ENCODE results near the gene CYP1A2. TPM values are rescaled to one million over a fixed set of nuclear protein-coding genes. Genes with fewer than 3 reads are reported as not detected.
A peak's percentile ranks its signal among the peaks of the same experiment; 100 is the strongest.

Gene CYP1A2
- total and polyA plus RNA-seq, 2 of the 13 experiments (the other 11 are each of a cell fraction or from before 2014, with no cell fraction given) = 0.07 TPM; not detected in 1

DNA sequence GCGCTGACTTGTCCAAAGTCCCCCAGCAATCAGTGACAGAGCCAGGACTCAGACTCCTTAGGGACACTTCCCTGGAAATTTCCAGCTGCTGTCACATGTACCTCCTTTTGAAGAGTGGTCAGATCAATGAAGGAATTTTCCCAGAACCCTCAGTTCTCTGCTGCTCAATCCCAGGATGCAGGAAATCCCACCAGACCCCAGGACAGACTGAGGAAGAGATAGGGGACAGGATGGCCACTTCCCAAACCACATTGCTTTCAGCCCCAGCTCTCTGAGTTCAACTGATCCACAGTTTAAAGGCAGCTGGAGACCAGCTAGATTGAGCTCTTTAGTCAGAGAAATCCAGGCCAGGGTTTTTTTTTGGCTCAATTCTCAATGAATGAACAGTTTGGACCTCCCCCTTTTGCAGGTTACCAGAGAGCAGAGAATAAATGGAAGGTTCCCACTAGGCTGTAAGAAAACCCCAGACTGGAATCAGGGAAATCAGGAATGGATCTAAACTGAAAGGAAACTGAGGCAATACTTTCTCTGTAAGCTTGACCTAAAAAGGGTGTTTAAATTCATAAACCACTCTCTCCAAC is 24.8 kb upstream of the CYP1A2 start (continued):
- no peak for TF ChIP-seq HNRNPLL (IDR thresholded peaks at IDR 0.05; ENCODE audit: low read depth, low read length, poor library complexity, severe bottlenecking)
- peak; percentile 58; the same call in 1 of the 2 replicates for TF ChIP-seq POLR2G (IDR thresholded peaks at IDR 0.05; ENCODE audit: low read depth, low read length)
- TF ChIP-seq SRSF4 (IDR thresholded peaks at IDR 0.05; ENCODE audit: low read depth, low read length, poor library complexity, severe bottlenecking) = no peak
- TF ChIP-seq ZNF747 (CRISPR knock-in tag; IDR thresholded peaks at IDR 0.05; ENCODE audit: borderline replicate concordance) = no peak
- TF ChIP-seq, protein P1, sequence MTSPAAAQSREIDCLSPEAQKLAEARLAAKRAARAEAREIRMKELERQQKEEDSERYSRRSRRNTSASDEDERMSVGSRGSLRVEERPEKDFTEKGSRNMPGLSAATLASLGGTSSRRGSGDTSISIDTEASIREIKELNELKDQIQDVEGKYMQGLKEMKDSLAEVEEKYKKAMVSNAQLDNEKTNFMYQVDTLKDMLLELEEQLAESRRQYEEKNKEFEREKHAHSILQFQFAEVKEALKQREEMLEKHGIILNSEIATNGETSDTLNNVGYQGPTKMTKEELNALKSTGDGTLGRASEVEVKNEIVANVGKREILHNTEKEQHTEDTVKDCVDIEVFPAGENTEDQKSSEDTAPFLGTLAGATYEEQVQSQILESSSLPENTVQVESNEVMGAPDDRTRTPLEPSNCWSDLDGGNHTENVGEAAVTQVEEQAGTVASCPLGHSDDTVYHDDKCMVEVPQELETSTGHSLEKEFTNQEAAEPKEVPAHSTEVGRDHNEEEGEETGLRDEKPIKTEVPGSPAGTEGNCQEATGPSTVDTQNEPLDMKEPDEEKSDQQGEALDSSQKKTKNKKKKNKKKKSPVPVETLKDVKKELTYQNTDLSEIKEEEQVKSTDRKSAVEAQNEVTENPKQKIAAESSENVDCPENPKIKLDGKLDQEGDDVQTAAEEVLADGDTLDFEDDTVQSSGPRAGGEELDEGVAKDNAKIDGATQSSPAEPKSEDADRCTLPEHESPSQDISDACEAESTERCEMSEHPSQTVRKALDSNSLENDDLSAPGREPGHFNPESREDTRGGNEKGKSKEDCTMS (CRISPR knock-in tag; conservative IDR thresholded peaks at IDR 0.05) = no peak
- TF ChIP-seq ZNF605 (CRISPR knock-in tag; IDR thresholded peaks at IDR 0.05) = no peak; the same call in 1 of the 2 replicates
- TF ChIP-seq ZNF44 (CRISPR knock-in tag; IDR thresholded peaks at IDR 0.05) = no peak
- TF ChIP-seq RFX5 (IDR thresholded peaks at IDR 0.05; ENCODE audit: low read depth, low read length) = no peak; the same call in 1 of the 2 replicates
- TF ChIP-seq, protein P2, sequence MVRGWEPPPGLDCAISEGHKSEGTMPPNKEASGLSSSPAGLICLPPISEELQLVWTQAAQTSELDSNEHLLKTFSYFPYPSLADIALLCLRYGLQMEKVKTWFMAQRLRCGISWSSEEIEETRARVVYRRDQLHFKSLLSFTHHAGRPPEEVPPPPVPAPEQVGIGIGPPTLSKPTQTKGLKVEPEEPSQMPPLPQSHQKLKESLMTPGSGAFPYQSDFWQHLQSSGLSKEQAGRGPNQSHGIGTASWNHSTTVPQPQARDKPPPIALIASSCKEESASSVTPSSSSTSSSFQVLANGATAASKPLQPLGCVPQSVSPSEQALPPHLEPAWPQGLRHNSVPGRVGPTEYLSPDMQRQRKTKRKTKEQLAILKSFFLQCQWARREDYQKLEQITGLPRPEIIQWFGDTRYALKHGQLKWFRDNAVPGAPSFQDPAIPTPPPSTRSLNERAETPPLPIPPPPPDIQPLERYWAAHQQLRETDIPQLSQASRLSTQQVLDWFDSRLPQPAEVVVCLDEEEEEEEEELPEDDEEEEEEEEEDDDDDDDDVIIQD (CRISPR knock-in tag; IDR thresholded peaks at IDR 0.05; ENCODE audit: low read depth) = no peak
- TF ChIP-seq ZNF543 (CRISPR knock-in tag; IDR thresholded peaks at IDR 0.05) = no peak
- no peak for TF ChIP-seq KAT7 (CRISPR knock-in tag; IDR thresholded peaks at IDR 0.05; ENCODE audit: borderline replicate concordance)
- TF ChIP-seq SMARCC2 (IDR thresholded peaks at IDR 0.05) = no peak
- TF ChIP-seq IKZF4 (CRISPR knock-in tag; IDR thresholded peaks at IDR 0.05; ENCODE audit: borderline replicate concordance, low read depth, not compliant biosample characterization) = no peak
- 0 out of 2 replicates have a peak, but pooled peaks have one; percentile 13 for TF ChIP-seq ARNTL (CRISPR knock-in tag; IDR thresholded peaks at IDR 0.05)
- TF ChIP-seq, protein P3, sequence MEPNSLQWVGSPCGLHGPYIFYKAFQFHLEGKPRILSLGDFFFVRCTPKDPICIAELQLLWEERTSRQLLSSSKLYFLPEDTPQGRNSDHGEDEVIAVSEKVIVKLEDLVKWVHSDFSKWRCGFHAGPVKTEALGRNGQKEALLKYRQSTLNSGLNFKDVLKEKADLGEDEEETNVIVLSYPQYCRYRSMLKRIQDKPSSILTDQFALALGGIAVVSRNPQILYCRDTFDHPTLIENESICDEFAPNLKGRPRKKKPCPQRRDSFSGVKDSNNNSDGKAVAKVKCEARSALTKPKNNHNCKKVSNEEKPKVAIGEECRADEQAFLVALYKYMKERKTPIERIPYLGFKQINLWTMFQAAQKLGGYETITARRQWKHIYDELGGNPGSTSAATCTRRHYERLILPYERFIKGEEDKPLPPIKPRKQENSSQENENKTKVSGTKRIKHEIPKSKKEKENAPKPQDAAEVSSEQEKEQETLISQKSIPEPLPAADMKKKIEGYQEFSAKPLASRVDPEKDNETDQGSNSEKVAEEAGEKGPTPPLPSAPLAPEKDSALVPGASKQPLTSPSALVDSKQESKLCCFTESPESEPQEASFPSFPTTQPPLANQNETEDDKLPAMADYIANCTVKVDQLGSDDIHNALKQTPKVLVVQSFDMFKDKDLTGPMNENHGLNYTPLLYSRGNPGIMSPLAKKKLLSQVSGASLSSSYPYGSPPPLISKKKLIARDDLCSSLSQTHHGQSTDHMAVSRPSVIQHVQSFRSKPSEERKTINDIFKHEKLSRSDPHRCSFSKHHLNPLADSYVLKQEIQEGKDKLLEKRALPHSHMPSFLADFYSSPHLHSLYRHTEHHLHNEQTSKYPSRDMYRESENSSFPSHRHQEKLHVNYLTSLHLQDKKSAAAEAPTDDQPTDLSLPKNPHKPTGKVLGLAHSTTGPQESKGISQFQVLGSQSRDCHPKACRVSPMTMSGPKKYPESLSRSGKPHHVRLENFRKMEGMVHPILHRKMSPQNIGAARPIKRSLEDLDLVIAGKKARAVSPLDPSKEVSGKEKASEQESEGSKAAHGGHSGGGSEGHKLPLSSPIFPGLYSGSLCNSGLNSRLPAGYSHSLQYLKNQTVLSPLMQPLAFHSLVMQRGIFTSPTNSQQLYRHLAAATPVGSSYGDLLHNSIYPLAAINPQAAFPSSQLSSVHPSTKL (CRISPR knock-in tag; IDR thresholded peaks at IDR 0.05) = no peak; the same call in 1 of the 2 replicates
- TF ChIP-seq, protein P4, sequence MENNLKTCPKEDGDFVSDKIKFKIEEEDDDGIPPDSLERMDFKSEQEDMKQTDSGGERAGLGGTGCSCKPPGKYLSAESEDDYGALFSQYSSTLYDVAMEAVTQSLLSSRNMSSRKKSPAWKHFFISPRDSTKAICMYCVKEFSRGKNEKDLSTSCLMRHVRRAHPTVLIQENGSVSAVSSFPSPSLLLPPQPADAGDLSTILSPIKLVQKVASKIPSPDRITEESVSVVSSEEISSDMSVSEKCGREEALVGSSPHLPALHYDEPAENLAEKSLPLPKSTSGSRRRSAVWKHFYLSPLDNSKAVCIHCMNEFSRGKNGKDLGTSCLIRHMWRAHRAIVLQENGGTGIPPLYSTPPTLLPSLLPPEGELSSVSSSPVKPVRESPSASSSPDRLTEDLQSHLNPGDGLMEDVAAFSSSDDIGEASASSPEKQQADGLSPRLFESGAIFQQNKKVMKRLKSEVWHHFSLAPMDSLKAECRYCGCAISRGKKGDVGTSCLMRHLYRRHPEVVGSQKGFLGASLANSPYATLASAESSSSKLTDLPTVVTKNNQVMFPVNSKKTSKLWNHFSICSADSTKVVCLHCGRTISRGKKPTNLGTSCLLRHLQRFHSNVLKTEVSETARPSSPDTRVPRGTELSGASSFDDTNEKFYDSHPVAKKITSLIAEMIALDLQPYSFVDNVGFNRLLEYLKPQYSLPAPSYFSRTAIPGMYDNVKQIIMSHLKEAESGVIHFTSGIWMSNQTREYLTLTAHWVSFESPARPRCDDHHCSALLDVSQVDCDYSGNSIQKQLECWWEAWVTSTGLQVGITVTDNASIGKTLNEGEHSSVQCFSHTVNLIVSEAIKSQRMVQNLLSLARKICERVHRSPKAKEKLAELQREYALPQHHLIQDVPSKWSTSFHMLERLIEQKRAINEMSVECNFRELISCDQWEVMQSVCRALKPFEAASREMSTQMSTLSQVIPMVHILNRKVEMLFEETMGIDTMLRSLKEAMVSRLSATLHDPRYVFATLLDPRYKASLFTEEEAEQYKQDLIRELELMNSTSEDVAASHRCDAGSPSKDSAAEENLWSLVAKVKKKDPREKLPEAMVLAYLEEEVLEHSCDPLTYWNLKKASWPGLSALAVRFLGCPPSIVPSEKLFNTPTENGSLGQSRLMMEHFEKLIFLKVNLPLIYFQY (CRISPR knock-in tag; IDR thresholded peaks at IDR 0.05; ENCODE audit: borderline replicate concordance) = no peak
